H1 (cell line): Measurements from ENCODE around the gene TUBGCP3. TPM values are rescaled to one million over a fixed set of nuclear protein-coding genes. Genes with fewer than 3 reads are reported as not detected.

Experiments used
- CTCF ChIA-PET: fragments of 300-600 bp; sonication (Branson Sonifier 250); formaldehyde crosslinking; loops from one replicate; lab custom pipeline; 2021; ENCODE audit not compliant: partially characterized antibody; lab: Charles Lee
- POLR2A ChIA-PET: fragments of 300-600 bp; sonication (Branson Sonifier 250); formaldehyde crosslinking; loops from one replicate; lab custom pipeline; 2021; ENCODE audit warnings: inconsistent platforms; ENCODE audit not compliant: partially characterized antibody; lab: Charles Lee
- DNase-seq, 2 experiments: peaks; one replicate each; pipeline versions ENCODE4 v3.0.0 to v3.0.0-alpha.2; 2010 to 2022; ENCODE audit warnings: low spot score in 2 of 2, low read depth in 1 of 2, mixed read lengths in 1 of 2
- FAIRE-seq: peaks from 2 replicates; lab custom pipeline; 2011; peaks lifted over from hg19 to GRCh38; lab: Jason Lieb, UNC
- H2AFZ ChIP-seq: 2 replicates; pipeline ENCODE4 v1.8.1; 2012; ENCODE audit warnings: low read length, inconsistent platforms
- H2AK5ac ChIP-seq: 2 replicates; pipeline ENCODE4 v1.6.1; 2013; ENCODE audit warnings: low read depth, low read length
- H2BK120ac ChIP-seq: replicated peaks from 2 replicates; pipeline ENCODE3; 2013; ENCODE audit warnings: low read depth, low read length, inconsistent platforms
- H2BK12ac ChIP-seq: 2 replicates; pipeline ENCODE4 v1.6.1; 2013; ENCODE audit warnings: low read depth, low read length
- H2BK15ac ChIP-seq: 2 replicates; pipeline ENCODE4 v1.6.1; 2013; ENCODE audit warnings: low read length
- H2BK20ac ChIP-seq: 2 replicates; pipeline ENCODE4 v1.6.1; 2013; ENCODE audit warnings: low read length
- H2BK5ac ChIP-seq: 2 replicates; pipeline ENCODE4 v1.6.1; 2013; ENCODE audit warnings: low read depth, low read length
- H3K14ac ChIP-seq: 2 replicates; pipeline ENCODE4 v1.6.1; 2013; ENCODE audit warnings: inconsistent platforms; ENCODE audit not compliant: insufficient read length
- H3K18ac ChIP-seq: 2 replicates; pipeline ENCODE4 v1.6.1; 2013; ENCODE audit warnings: low read length; ENCODE audit errors: extremely low read depth
- H3K23ac ChIP-seq: 2 replicates; pipeline ENCODE4 v1.6.1; 2013; ENCODE audit warnings: inconsistent platforms; ENCODE audit not compliant: insufficient read length
- H3K23me2 ChIP-seq: 2 replicates; pipeline ENCODE4 v1.6.1; 2013; ENCODE audit warnings: low read depth, low read length
- H3K27ac ChIP-seq: 2 replicates; pipeline ENCODE4 v1.6.1; 2011; ENCODE audit warnings: low read depth, low read length, inconsistent platforms
- H3K27me3 ChIP-seq, 4 experiments: replicated peaks in 1 of 4; 1 replicate in 1 of 4; 2 replicates in 3 of 4; pipeline versions ENCODE4 v1.6.1 to v1.8.1; 2011 to 2013; ENCODE audit warnings: low read length in 3 of 4, mild to moderate bottlenecking in 3 of 4, inconsistent platforms in 2 of 4, mixed read lengths in 2 of 4, moderate library complexity in 1 of 4; ENCODE audit not compliant: control insufficient read depth in 3 of 4, insufficient read depth in 3 of 4; ENCODE audit errors: extremely low read depth in 1 of 4
- H3K36me3 ChIP-seq, 4 experiments: 2 replicates each; pipeline versions ENCODE4 v1.6.1 to v1.8.1; 2011 to 2013; ENCODE audit warnings: mild to moderate bottlenecking in 4 of 4, low read length in 3 of 4, moderate library complexity in 2 of 4, control low read depth in 1 of 4, inconsistent platforms in 1 of 4; ENCODE audit not compliant: insufficient read depth in 4 of 4, control insufficient read depth in 2 of 4
- H3K4ac ChIP-seq: replicated peaks from 2 replicates; pipeline ENCODE3; 2013; ENCODE audit warnings: low read length, low read depth, mixed read lengths, inconsistent platforms; ENCODE audit not compliant: insufficient read length
- H3K4me1 ChIP-seq, 4 experiments: replicated peaks in 1 of 4; 1 replicate in 1 of 4; 2 replicates in 3 of 4; pipeline versions ENCODE4 v1.6.1 to v1.8.1; 2011 to 2013; ENCODE audit warnings: low read length in 3 of 4, inconsistent platforms in 2 of 4, mixed read lengths in 1 of 4; ENCODE audit not compliant: insufficient read depth in 4 of 4, control insufficient read depth in 3 of 4
- H3K4me2 ChIP-seq, 2 experiments: 2 replicates each; pipeline versions ENCODE4 v1.6.1 to v1.8.1; 2011 to 2013; ENCODE audit warnings: low read depth in 2 of 2, low read length in 2 of 2, control low read depth in 1 of 2, inconsistent platforms in 1 of 2, mild to moderate bottlenecking in 1 of 2; ENCODE audit not compliant: insufficient read depth in 1 of 2
- H3K4me3 ChIP-seq, 4 experiments: fragments of 200-600, 300-600 bp in 1 of 4; sonication (generic), shearing (Covaris generic), sonication (Bioruptor Twin) in 1 of 4; 2 replicates each; pipeline versions ENCODE4 v1.5.1 to v1.8.1; 2011 to 2016; ENCODE audit warnings: low read length in 4 of 4, low read depth in 3 of 4, control low read depth in 2 of 4, inconsistent platforms in 2 of 4, mild to moderate bottlenecking in 2 of 4, mixed read lengths in 1 of 4, moderate library complexity in 1 of 4; ENCODE audit not compliant: insufficient read depth in 2 of 4; ENCODE audit errors: extremely low read depth in 1 of 4
- H3K56ac ChIP-seq: replicated peaks from 2 replicates; pipeline ENCODE3; 2013; ENCODE audit warnings: low read depth, mild to moderate bottlenecking, mixed read lengths, low read length, inconsistent platforms; ENCODE audit not compliant: insufficient read length
- H3K79me1 ChIP-seq: 2 replicates; pipeline ENCODE4 v1.6.1; 2013; ENCODE audit warnings: low read depth, low read length, control low read depth
- H3K79me2 ChIP-seq, 2 experiments: 2 replicates each; pipeline versions ENCODE4 v1.6.1 to v1.8.1; 2012 to 2013; ENCODE audit warnings: low read length in 2 of 2, mild to moderate bottlenecking in 2 of 2, inconsistent platforms in 1 of 2; ENCODE audit not compliant: insufficient read depth in 2 of 2, control insufficient read depth in 1 of 2
- H3K9ac ChIP-seq, 4 experiments: replicated peaks in 1 of 4; 1 replicate in 1 of 4; 2 replicates in 3 of 4; pipeline versions ENCODE4 v1.6.1 to v1.8.1; 2011 to 2013; ENCODE audit warnings: low read depth in 3 of 4, low read length in 3 of 4, control low read depth in 2 of 4, mild to moderate bottlenecking in 2 of 4, moderate library complexity in 2 of 4, inconsistent platforms in 1 of 4; ENCODE audit errors: extremely low read depth in 1 of 4
- H3K9me3 ChIP-seq, 2 experiments: 2 replicates each; pipeline versions ENCODE4 v1.6.1 to v1.8.1; 2012 to 2013; ENCODE audit warnings: mild to moderate bottlenecking in 2 of 2, moderate library complexity in 2 of 2, control low read depth in 1 of 2, inconsistent platforms in 1 of 2, low read depth in 1 of 2, low read length in 1 of 2, mixed read lengths in 1 of 2; ENCODE audit not compliant: insufficient read depth in 2 of 2
- H4K20me1 ChIP-seq, 2 experiments: replicated peaks in 1 of 2; 2 replicates each; pipeline versions ENCODE3 to v1.8.1; 2011 to 2013; ENCODE audit warnings: inconsistent platforms in 2 of 2, low read length in 2 of 2, mild to moderate bottlenecking in 1 of 2; ENCODE audit not compliant: insufficient read depth in 2 of 2, control insufficient read depth in 1 of 2
- H4K5ac ChIP-seq: 2 replicates; pipeline ENCODE4 v1.6.1; 2013; ENCODE audit warnings: low read length, low read depth, mixed read lengths, inconsistent platforms; ENCODE audit not compliant: insufficient read length
- H4K8ac ChIP-seq: 2 replicates; pipeline ENCODE4 v1.8.0; 2013; ENCODE audit warnings: mild to moderate bottlenecking, moderate library complexity, low read length, inconsistent platforms; ENCODE audit not compliant: insufficient read depth; ENCODE audit errors: extremely low read depth
- H4K91ac ChIP-seq: replicated peaks from 2 replicates; pipeline ENCODE3; 2013; ENCODE audit warnings: low read length, mixed read lengths, inconsistent platforms; ENCODE audit not compliant: insufficient read length
- CEBPB ChIP-seq: IDR thresholded peaks from 2 replicates; pipeline ENCODE4 v1.6.1; 2012; ENCODE audit warnings: low read depth, low read length
- TAF7 ChIP-seq: optimal IDR thresholded peaks from 2 replicates; pipeline ENCODE3; 2011; ENCODE audit warnings: low read depth, mild to moderate bottlenecking, inconsistent platforms, low read length, moderate library complexity, borderline replicate concordance
- WGBS, 2 experiments: shearing (Covaris generic) in 1 of 2; methylation state at CpG; one replicate each; pipeline versions ENCODE4 v1.1.6 to v1.1.7; 2013 to 2015; ENCODE audit warnings: low lambda C conversion rate in 2 of 2, mixed read lengths in 2 of 2, inconsistent platforms in 1 of 2, low coverage in 1 of 2, missing lambda C conversion rate in 1 of 2; ENCODE audit not compliant: insufficient replicate concordance in 2 of 2, insufficient coverage in 1 of 2, insufficient read length in 1 of 2; ENCODE audit errors: extremely low coverage in 1 of 2, missing lambda C conversion rate in 1 of 2; 5-methylcytosine and 5-hydroxymethylcytosine counted together
- polyA plus RNA-seq, 7 experiments: library from polyadenylated mRNA; depleted of rRNA in 3 of 7; stranded (reverse) in 5 of 7; unstranded in 2 of 7; fragments of >200 nt in 5 of 7; fragments of 200-250 nt in 2 of 7; gene quantifications; 1 replicate in 5 of 7; 2 replicates in 1 of 7; 4 replicates in 1 of 7; pipeline versions ENCODE4 v1.2.1 to v1.2.3, GENCODE V29; 2011 to 2013; ENCODE audit warnings: missing spikeins in 2 of 7, mixed read lengths in 2 of 7
- total RNA-seq: library from RNA; stranded (reverse); fragmentation: NEBNext Ultra II Directional; extraction: Animal tissue kit (Norgen Biotek cat#: 25700); gene quantifications from 2 replicates; pipeline ENCODE4 v1.2.1, GENCODE V29; 2021

Gene TUBGCP3
- total and polyA plus RNA-seq, 2 of the 8 experiments (the other 6 are each of a cell fraction or from before 2014, with no cell fraction given), result 27.0 to 31.7 TPM

DNA sequence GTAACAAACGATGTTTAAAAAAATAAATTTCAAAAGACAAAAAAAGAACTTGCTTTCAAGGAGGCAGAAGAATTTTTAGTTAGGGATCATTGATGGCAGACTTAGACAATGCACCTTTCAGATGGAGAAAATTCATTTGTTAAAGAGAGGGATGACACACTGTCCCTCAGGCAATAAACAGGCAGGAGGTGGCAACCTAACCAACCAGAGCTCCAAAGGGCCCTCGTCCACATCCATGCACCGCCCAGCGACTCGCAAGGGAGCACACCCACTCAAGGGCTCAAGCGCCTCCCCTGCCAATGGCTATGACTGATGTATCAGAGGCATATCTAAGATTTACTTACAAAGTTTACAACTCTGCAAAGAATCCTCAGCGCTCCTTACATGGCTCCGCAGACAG lies 81.9 kb downstream of the TUBGCP3 start:
- no peak overlapping the region for H4K91ac ChIP-seq
- CTCF ChIA-PET, result interaction anchor here (1.0 to 1.1 kb wide), 2 partner anchors 13 to 15 kb away, joined by 4 to 6 read pairs; no protein-coding TSS in a partner anchor
- H3K56ac ChIP-seq, result no peak overlapping the region
- H2BK12ac ChIP-seq, result no peak overlapping the region
- H2AK5ac ChIP-seq, result no peak overlapping the region
- DNase-seq (no peak), FAIRE-seq (no peak)
- no peak overlapping the region for H3K23ac ChIP-seq
- TF ChIP-seq TAF7 (no peak), CEBPB (no peak)
- H3K27ac ChIP-seq, result no peak overlapping the region
- H3K14ac ChIP-seq, result no peak overlapping the region
- H2BK5ac ChIP-seq, result no peak overlapping the region
- no peaks in the 10 kb centered on the region; the same call in 1 of the 2 replicates for H3K23me2 ChIP-seq
- no peak overlapping the region for H3K4me2 ChIP-seq
- H2BK15ac ChIP-seq, result no peak overlapping the region
- H2BK20ac ChIP-seq, result no peak overlapping the region
- H3K9me3 ChIP-seq, result no peaks in the 10 kb centered on the region
- no peak overlapping the region for H2AFZ ChIP-seq
- no peaks in the 10 kb centered on the region for H4K20me1 ChIP-seq
- no peak overlapping the region for H4K8ac ChIP-seq
- no peak overlapping the region for H3K4me3 ChIP-seq
- 87% methylated on average over 8 of the region's 8 CpGs; no CpG with 5 or more reads in 1 of the 2 experiments for WGBS, 2 experiments
- H3K36me3 ChIP-seq, result peaks cover 2 to 25% (median 17%) of the 10 kb centered on the region in 4 experiments; a peak in 7 of 8 replicates
- H2BK120ac ChIP-seq, result no peak overlapping the region
- no peaks in the 10 kb centered on the region for H3K27me3 ChIP-seq
- H3K4ac ChIP-seq, result no peak overlapping the region
- POLR2A ChIA-PET, result interaction anchor here (0.6 to 1.6 kb wide), 2 partner anchors 100 to 277 kb away, joined by 3 to 5 read pairs; no protein-coding TSS in a partner anchor
- H3K18ac ChIP-seq, result no peak overlapping the region
- no peak overlapping the region for H3K9ac ChIP-seq
- no peaks in the 10 kb centered on the region; the same call in 1 of the 2 replicates for H3K79me1 ChIP-seq
- H3K4me1 ChIP-seq, result no peaks in the 10 kb centered on the region
- no peaks in the 10 kb centered on the region for H3K79me2 ChIP-seq
- no peak overlapping the region for H4K5ac ChIP-seq
